GM04503 (cell line): Measurements from ENCODE around the gene SLC9A6.
"Not testable (repeated sequence)": the region's sequence is repeated elsewhere in the genome, so short reads cannot be mapped to it uniquely, and the experiment has no call there.

ENCODE experiments used
- DNase-seq: peaks from one replicate; pipeline ENCODE4 v3.0.0-alpha.2; 2012; ENCODE audit warnings: low read depth

SLC9A6 gene

GRCh38 chrX:136030303-136031191 is 45.3 kb downstream of the SLC9A6 start:
- peak; percentile 75 for DNase-seq

DNA sequence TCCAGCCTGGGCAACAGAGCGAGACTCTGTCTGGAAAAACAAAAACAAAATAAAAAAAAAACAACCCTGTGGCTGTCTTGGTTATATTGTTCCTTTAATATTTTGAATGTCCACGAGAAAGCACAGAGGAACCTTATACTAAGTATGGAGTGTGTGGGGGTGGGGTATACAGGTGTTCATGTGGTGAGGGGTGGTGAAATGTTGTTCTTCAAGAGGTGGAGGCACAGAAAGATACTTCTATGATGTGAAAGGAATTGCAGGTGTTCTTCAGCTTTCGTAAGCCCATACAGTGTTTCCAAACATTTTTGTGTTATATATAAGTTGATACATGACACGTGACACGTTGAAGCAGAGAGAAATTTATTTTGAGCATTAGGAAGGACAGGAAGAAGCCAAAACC is 46.4 kb downstream of the SLC9A6 start:
- DNase-seq = no peak

GRCh38 chrX:136032370-136032769 is 47.1 kb downstream of the SLC9A6 start:
- DNase-seq = no peak

DNA sequence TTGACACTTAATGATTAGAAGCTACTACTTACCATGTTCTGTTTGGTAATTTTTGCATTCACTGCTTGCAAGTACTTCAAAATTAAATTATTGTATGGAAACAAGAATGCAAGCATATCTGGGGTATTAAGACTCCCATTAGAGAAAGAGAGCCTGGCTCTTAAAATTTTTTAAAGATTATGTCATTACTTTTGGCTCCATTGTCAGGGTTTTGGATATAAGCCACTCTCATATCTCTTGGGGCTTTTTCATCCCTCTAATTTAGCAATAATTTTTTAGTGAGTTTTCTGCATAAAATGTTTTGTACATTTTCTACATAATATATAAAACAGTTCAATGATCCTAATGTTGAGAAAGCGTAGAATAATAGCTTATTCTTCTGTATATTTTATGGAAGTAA is 49.4 kb downstream of the SLC9A6 start:
- DNase-seq = no peak

DNA sequence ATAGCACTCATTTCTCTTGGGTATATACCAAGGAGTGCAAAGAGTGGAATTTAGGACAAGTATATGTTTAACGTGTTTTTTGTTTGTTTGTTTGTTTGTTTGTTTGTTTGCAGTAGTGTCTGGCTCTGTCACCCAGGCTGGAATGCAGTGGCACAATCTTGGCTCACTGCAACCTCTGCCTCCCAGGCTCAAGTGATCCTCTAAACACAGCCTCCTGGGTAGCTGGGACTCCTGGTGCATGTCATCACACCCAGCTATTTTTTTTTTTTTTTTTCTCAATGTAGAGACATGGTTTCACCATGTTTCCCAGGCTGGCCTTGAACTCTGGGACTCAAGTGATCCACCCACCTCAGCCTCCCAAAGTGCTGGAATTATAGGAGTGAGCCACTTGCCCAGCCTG is 50.4 kb downstream of the SLC9A6 start:
- DNase-seq = no peak

- no peak for DNase-seq
Observed at GRCh38 chrX:136039485-136039884, 54.2 kb downstream of the SLC9A6 start.

DNA sequence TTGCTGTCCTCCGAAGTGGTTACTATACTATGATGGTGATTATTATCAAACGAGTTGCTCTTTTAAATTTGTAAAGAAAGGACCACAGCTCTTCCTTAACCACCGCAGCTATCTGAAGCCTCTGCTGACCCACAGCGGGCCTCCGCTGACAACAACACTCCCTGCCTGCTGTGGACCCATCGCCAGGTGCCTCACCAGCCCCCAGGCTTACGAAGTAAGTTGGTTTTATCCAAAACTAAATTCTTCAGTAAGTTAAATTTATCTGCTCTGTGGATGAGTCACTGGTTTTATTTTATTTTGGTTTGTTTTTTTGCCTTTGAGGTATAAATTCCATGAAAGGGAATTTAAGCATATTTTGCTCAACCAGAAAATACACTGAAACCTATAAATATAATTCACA is 54.7 kb downstream of the SLC9A6 start:
- no peak for DNase-seq

DNA sequence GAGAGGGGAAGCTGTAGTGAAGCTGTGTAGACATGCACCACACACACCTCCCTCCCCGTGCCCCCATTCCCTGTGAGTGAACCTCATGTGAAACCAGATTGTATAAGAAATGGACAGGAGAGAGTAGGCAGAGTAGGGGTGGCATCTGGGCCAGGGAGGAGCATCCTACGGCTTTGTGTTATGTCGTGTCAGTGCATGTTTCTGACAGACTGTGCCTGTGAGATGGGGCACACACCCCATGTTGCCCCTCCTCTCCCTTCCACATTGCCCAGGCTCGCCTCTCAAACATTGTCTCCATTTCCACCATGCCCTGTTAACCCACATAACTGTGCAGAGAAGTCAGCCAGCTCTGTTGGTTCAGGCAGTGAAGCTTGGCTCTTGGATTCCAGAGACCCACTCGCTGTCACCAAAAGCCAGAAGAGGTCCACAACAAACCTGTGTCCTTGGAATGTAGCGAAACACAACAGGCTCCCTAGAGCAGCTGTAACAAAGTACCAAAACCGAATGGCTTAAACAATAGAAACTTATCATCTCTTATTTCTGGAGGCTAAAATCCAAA is 56.1 kb downstream of the SLC9A6 start:
- no peak for DNase-seq

- DNase-seq = no peak
Observed at GRCh38 chrX:136045008-136045407, 59.8 kb downstream of the SLC9A6 start.

GRCh38 chrX:136046295-136047015 is 61.2 kb downstream of the SLC9A6 start:
- DNase-seq = no peak

- no peak for DNase-seq
Observed at GRCh38 chrX:136047016-136047642, 61.9 kb downstream of the SLC9A6 start.

- no peak for DNase-seq
Observed at GRCh38 chrX:136047969-136048368, 62.7 kb downstream of the SLC9A6 start.

DNA sequence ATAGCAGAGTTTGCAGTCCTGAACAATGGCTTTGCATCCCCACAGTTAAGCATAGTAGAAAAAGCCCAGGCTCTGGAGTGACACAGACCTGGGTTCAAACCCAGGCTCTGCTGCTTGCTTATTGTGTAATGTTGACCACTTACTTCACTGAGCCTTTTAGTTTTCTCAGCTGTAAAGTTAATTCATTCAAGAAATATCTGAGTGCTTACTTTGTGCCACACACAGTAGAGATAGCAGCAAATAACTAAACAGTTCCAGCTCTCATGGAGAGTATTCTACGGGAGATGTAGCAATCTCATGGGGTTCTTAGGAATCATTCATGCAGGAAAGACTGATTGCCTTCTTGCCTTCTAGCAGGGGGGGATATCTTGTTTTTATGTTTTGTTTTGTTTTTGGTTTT is 63.2 kb downstream of the SLC9A6 start:
- no peak for DNase-seq

DNA sequence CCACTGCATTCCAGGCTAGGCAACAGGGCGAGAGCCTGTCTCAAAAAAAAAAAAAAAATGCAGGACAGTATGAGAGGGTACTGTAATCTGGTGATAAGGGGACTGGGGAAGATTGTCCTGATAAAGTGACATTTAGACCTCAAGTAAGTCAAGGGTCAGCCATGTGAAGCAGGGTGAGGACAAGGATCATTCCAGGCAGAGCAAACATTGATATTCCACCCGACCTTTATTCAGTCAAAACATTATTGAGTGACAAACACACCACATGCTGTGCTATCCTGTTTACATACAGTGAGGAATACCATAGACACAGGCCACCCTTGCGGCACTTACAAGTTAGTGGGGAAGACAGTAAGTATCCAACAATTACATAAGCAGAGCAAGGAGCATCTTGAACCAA is 64.4 kb downstream of the SLC9A6 start:
- no peak for DNase-seq

- DNase-seq = not testable (repeated sequence)
Observed at GRCh38 chrX:136050875-136051274, 65.6 kb downstream of the SLC9A6 start.

GRCh38 chrX:136051611-136052010 is 66.4 kb downstream of the SLC9A6 start:
- no peak for DNase-seq

DNA sequence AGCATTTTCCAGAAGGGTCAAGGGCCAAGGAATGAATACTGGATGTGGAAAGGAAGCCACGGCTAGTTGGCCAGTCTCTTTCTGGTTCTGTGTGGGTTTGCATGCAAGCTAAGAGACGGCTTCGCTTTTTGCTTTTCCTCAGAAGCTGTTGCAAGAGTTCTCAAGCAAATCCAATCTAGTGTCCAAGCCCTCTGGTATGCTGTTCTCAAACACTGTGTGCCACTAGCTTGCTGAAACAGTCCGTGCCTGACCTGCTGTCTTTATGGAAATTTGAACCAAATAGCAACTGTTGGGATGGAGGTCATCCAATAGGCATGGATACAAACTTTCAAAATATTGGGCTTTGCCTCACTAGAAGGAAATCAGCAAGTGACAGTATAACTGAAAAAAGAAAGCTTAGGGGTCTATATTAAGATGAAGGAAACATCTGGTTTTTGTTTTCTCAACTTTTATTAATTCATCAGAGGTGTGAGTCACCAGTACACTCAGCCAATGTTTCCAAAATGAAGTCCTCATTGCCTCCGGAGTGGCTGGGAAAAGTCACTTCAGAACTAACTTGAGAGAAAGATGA is 70.5 kb downstream of the SLC9A6 start:
- DNase-seq = peak; percentile 86

- DNase-seq = no peak
Observed at GRCh38 chrX:136057567-136057966, 72.3 kb downstream of the SLC9A6 start.

DNA sequence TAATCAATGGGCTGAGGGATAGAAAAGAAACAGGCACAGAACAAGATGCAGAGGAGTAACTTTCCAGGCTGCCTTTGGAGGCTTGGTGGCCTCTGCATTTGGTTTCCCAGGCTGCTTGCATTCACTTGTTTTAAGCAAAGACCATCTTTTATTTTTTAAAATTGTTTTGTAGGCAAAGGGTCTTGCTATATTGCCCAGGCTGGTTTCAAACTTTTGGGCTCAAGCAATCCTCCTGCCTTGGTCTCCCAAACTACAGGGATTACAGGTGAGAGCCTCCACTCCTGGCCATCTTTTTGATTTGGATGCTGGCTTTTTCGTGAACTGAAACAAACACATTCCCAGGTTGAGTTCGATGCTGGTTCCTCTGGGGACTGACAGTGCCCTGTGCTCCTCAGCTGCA is 74.1 kb downstream of the SLC9A6 start:
- no peak for DNase-seq

DNA sequence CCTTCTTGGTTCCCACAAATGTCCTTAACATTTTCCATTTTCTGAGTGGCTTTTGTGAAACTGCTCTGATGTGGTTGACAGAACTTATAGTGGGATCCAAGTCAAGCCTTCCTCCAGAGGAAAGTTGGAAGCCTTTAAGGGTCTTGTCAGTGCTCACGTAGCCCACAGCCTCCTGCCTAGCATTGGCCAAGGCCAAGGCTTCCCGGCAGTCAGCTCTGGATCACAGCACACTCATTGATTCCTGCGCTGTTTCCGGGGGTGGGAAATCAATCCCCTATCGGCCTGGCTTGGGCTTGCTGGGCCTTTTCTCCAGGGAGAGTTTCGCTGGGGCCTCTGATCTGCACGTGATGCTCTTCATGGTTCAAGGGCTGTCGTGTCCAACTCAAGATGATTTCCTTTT is 76.1 kb downstream of the SLC9A6 start:
- DNase-seq = no peak

DNA sequence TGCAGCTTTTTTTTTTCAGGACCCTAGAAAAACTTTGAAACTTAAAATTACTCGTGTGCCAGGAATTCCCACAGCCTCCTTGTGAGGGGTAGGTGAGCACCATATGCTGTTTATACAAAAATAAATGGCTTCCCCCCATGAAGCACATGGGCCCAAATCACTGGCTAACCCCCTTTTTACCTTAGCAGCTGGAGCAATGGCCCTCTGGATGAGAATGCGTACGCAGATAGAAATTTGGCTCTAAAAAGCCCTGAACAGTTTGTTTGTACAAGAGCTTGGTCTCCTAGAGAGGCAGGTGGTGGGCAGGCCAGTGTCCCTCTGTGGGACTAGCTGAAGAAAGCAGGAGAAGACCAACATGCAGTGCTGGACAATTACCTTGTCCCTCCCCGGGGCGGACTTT is 76.5 kb downstream of the SLC9A6 start:
- no peak for DNase-seq

DNA sequence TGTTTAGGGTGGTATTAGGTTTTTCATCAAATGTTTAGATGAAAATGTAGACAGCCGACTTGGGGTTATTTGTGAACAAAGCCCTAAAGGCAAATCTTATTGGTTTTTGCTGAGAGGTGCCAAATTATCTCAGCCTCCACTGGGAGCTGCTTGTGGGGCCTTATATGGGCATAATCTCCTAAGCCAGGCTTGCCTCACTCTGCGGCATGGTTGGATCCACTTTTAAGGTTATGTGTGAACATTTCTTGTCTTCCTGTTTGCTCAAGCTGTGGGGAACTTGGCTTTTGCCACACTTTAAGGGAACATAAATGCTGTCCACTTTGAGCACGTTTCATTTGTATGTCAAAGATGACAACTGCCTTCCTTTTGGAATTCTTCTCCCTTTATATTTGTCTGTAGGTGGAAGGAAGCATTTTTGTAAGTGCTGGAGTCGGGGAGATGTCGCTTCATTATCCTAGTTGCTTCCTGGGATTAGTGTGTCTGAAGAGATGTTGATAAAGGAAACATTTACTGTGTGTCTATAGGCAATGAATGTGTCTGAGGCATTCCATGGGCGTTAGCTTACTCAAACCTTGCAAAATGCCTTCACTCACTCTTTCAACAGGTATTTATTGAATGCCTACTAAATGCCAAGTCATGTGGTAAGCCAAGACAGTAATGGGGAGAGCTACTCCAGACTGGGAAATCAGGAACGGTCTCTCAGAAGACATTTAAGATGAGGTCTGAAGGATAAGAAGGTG is 78.3 kb downstream of the SLC9A6 start:
- no peak for DNase-seq
